HG03196 (cell line): ENCODE data around the gene MAGI1.

Experiments
- ATAC-seq: cut with Tn5 transposase; IDR thresholded peaks from one replicate; pipeline ENCODE4 v1.9.1; 2021; ENCODE audit not compliant: unreplicated experiment

The MAGI1 gene

DNA sequence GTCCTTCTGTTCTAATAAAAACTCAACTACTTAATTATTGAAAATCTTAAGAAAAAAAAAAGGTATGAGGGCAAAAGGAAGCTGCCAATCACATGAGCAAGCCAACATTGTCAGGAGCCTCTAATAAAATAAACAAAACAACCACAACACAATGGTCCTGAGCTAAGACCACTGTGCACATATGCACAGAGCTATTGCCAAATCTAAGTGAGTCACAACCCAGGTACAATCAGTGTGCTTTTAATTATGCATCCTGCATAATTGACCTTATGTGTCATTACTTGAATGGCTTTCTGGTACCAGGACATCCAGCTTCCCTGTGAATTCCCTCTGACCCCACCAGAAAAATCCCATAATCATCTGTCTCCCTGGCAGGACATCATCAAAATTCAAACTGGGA lies 639.8 kb downstream of the MAGI1 start:
- ATAC-seq: no peak

GRCh38 chr3:65396078-65396477 lies 642.6 kb downstream of the MAGI1 start:
- no peak for ATAC-seq

DNA sequence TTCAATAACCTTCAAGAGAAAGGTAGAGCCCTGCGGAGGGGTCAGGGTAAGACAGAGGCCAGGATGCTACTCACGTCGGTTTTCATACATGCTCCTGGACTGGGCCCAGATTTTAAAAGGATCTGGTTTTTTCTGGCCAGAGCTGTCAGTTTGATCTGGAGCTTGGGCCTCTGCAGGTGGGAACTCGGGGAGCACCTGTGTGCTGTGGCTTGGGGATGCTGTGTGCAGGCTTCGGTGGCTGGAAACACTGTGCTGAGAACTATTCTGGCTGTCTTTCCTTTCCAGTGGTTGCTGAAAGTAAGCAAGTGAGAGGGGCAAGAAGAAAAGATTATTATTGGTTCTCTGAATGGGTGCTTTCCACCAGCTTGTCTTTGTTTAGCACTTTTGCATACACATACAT lies 647.6 kb downstream of the MAGI1 start:
- ATAC-seq: no peak

GRCh38 chr3:65385805-65386204 lies 652.9 kb downstream of the MAGI1 start:
- ATAC-seq: no peak

GRCh38 chr3:65381496-65382010 lies 657.2 kb downstream of the MAGI1 start:
- no peak for ATAC-seq

GRCh38 chr3:65379223-65379622 lies 659.5 kb downstream of the MAGI1 start:
- no peak for ATAC-seq

- ATAC-seq: no peak
Observed at GRCh38 chr3:65377637-65378036, 661.1 kb downstream of the MAGI1 start.

- ATAC-seq: no peak
Observed at GRCh38 chr3:65376426-65376825, 662.3 kb downstream of the MAGI1 start.

DNA sequence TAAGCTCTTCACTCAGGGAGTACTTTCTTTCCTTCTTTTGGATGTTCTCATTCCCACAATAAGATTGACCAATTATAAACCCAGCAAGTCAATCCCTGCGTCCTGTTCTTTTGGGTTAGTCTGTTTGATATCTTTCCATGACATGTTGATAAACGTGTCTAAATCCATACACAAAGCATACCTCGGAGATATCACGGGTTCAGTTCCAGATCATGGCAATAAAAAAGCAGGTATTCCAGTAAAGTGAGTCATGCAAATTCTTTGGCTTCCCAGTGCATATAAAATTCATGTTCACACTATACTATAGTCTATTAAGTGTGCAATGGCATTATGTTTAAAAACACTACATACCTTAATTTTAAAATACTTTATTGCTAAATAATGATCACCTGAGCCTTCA lies 667.7 kb downstream of the MAGI1 start:
- ATAC-seq: no peak

DNA sequence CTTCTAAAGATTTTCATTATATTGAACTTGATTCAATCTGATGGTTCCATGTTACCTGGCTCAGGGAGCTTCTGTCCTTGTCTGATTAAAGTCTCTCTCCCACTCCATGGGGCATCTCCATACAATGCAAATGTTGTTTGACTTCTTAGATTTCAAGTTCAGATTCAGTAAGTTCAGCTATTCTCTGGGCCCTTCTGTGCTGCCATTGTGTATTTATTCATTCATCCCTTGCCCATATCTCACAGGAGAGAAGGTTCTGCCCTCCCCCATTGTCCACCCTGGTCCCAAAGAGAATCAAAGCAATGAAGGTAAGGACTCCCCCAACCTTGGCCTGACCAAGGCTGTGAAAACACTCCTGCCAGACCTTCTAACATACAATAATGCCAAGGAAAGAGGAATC lies 669.9 kb downstream of the MAGI1 start:
- ATAC-seq: no peak

- no peak for ATAC-seq
Observed at GRCh38 chr3:65362688-65363087, 676.0 kb downstream of the MAGI1 start.

DNA sequence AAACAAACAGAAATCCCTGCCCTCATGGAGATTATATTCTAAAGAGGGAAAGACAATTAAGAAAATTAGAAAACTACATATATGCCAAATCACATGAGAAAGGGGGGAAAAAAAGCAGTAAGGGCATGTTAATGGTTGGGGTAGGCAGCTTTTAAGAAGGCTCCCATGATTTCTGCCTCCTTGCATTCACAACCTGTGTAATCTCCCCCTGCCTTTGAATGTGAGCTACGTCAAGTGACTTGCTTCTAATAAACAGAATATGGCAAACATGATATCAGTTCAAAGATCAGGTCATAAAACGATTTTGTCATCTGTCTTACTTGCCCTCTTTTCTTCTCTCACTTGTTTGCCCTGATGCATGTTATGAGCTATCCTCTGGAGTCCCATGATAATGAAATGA lies 677.3 kb downstream of the MAGI1 start:
- no peak for ATAC-seq

- ATAC-seq: no peak
Observed at GRCh38 chr3:65356331-65357248, 682.1 kb downstream of the MAGI1 start.

GRCh38 chr3:65354880-65355279 lies 683.8 kb downstream of the MAGI1 start:
- no peak for ATAC-seq

DNA sequence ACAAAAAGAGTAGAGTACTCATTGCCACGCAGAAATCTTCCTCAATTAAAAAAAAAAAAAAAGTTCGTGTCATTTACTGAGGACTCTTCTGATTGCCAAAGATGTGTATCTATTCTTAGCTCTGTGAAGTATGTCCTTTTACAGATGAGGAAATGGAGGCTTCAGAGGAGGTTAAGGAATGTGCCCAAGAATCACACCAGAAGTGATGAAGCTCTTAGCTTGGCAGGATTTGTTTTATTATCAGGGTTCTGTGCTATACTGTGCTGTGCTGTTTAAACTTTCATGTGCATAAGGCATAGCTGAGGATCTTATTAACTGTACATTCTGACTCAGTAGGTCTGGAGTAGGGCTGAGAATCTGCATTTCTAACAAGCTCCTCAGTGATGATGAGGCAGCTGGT lies 685.8 kb downstream of the MAGI1 start:
- no peak for ATAC-seq

DNA sequence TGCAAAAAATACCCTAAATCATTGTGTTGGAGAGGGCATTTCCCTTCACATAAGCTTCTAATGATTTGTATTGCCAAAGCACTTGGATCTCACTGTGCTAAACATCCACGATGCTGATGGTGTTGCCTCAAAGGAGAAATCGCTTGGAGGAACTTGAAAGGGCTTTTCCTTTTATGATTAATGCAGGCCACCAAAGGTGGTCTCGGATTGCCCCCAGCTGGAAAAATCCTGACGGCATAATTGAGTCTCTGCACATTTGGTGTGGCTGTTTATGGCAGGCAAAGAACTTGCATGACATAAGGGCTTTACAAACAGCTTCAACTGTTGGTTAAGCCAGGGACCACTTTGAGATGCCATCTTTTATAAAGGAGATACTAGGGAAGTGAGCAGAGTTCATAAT lies 687.0 kb downstream of the MAGI1 start:
- ATAC-seq: no peak

DNA sequence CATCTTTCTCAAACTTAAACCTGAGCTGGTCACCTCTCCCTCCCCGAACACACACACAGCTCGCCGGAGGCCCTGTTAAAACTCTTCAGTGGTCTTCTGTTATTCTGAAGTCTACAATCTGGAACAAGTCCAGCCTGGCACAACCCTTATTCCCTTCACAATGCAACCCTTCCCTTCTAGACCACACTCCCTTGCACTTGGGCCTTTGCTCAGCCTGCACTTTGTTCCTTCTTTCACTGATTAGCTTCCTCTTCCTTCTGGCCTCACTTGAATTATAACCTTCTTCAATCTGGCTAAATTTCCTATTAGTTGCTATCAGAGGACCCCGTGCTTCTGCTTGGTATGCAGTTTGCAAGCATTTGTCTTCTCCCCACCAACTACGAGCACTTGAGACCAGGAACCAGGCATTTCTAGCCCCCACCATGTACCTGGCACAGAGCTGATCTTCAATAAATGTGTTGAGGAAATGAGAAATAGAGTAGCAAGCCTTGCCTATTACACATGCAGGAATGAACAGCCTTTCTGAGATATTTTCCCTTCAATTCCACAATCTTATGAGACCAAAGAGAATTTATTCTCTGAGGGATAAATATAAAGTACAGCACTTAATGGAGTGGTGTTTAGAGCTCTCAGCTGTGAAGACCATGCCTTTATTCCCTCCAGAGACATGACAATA lies 687.8 kb downstream of the MAGI1 start:
- ATAC-seq: no peak

- no peak for ATAC-seq
Observed at GRCh38 chr3:65348398-65348995, 690.2 kb downstream of the MAGI1 start.

DNA sequence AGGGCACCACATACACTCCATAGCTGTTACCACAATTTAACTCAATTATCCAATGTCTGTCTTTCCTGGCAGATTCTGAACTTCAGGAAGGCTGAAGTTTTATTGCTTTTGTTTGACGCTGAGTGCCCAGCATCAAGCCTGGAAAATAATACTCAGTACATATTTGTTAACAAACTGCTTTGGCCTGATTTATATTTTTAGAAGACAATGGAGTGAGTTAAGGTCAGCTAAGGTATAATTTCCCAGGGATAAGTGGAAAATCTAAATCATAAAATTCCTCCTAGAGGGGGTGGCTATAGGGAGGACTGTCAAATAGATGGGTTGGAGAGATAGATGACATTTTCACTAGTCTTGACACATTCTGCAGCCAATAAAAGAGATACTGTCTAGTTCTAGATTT lies 691.6 kb downstream of the MAGI1 start:
- ATAC-seq: no peak

DNA sequence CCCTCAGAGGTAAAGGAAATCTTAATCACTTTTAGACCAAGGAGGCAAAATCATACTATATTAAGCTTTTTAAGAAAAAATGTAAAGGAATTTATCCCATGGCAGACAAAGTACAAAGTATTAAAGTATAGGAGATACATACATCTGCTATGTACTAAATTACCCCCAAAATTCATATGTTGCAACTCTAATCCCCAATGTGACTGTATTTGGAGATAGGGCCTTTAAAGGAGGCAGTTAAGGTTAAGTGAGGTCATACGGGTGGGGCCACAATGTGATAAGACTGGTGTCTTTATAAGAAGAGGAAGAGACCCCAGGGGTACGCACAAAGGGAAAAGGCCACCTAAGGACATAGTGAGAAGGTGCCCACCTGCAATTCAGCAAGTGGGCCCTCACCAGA lies 693.9 kb downstream of the MAGI1 start:
- no peak for ATAC-seq

- no peak for ATAC-seq
Observed at GRCh38 chr3:65344444-65344843, 694.3 kb downstream of the MAGI1 start.

- ATAC-seq: no peak
Observed at GRCh38 chr3:65343736-65344135, 695.0 kb downstream of the MAGI1 start.
